SK-N-SH (cell line): ENCODE results near the gene PNPLA1. TPM values are rescaled to one million over a fixed set of nuclear protein-coding genes. Genes with fewer than 3 reads are reported as not detected.

Experiments
- CTCF ChIA-PET: fragments of 300-600, 350-600 bp; formaldehyde crosslinking; extraction: SDS; loops from one replicate; lab custom pipeline; 2021; lab: Yijun Ruan, JAX
- POLR2A ChIA-PET: fragments of 350-600 bp; sonication (Branson Sonifier 250); formaldehyde crosslinking; extraction: SDS; loops from one replicate; lab custom pipeline; 2020; ENCODE audit warnings: antibody characterized with exemption, inconsistent platforms; lab: Yijun Ruan, JAX
- DNase-seq: peaks from one replicate; pipeline ENCODE4 v3.0.0; 2012
- H2AFZ ChIP-seq: fragments of 200-600 bp; sonication (generic); 2 replicates; pipeline ENCODE4 v1.8.1; 2016; ENCODE audit warnings: antibody characterized with exemption, mild to moderate bottlenecking, low read depth
- H3F3A ChIP-seq: fragments of 200-600 bp; sonication (generic); replicated peaks from 2 replicates; pipeline ENCODE3; 2016; ENCODE audit warnings: antibody characterized with exemption, mild to moderate bottlenecking; ENCODE audit not compliant: insufficient read depth
- H3K27ac ChIP-seq, 2 experiments: fragments of 200-500 bp in 1 of 2; fragments of 200-600 bp in 1 of 2; sonication (Bioruptor generic) in 1 of 2; sonication (generic), shearing (Covaris generic) in 1 of 2; 2 replicates each; pipeline versions ENCODE4 v1.5.1 to v1.6.1; 2014 to 2016; ENCODE audit warnings: low read depth in 2 of 2, inconsistent platforms in 1 of 2, low read length in 1 of 2, mild to moderate bottlenecking in 1 of 2, mixed read lengths in 1 of 2
- H3K27me3 ChIP-seq: fragments of 200-600 bp; sonication (generic), shearing (Covaris generic); 2 replicates; pipeline ENCODE4 v1.6.1; 2016; ENCODE audit warnings: mixed run types; ENCODE audit not compliant: insufficient read depth
- H3K36me3 ChIP-seq, 2 experiments: fragments of 200-500 bp in 1 of 2; fragments of 200-600 bp in 1 of 2; sonication (Bioruptor generic) in 1 of 2; sonication (generic) in 1 of 2; replicated peaks in 1 of 2; 2 replicates each; pipeline versions ENCODE3 to v1.5.1; 2014 to 2016; ENCODE audit warnings: low read length in 1 of 2, mild to moderate bottlenecking in 1 of 2; ENCODE audit not compliant: insufficient read depth in 2 of 2, control insufficient read depth in 1 of 2
- H3K4me1 ChIP-seq, 2 experiments: fragments of 200-500 bp in 1 of 2; fragments of 200-600 bp in 1 of 2; sonication (Bioruptor generic) in 1 of 2; sonication (generic), shearing (Covaris generic) in 1 of 2; 2 replicates each; pipeline versions ENCODE4 v1.5.1 to v1.6.1; 2014 to 2016; ENCODE audit warnings: low read depth in 1 of 2, low read length in 1 of 2, mixed run types in 1 of 2; ENCODE audit not compliant: insufficient read depth in 2 of 2, control insufficient read depth in 1 of 2
- H3K4me2 ChIP-seq: fragments of 200-600 bp; sonication (generic), shearing (Covaris generic); 2 replicates; pipeline ENCODE4 v1.6.1; 2017; ENCODE audit warnings: mixed run types
- H3K4me3 ChIP-seq, 2 experiments: fragments of 200-500 bp in 1 of 2; fragments of 200-600 bp in 1 of 2; sonication (Bioruptor generic) in 1 of 2; sonication (generic), shearing (Covaris generic) in 1 of 2; 2 replicates each; pipeline versions ENCODE4 v1.5.1 to v1.8.1; 2014 to 2016; ENCODE audit warnings: low read depth in 2 of 2, inconsistent platforms in 1 of 2, low read length in 1 of 2, mild to moderate bottlenecking in 1 of 2, mixed read lengths in 1 of 2, moderate library complexity in 1 of 2
- H3K79me2 ChIP-seq: fragments of 200-600 bp; sonication (generic); 2 replicates; pipeline ENCODE4 v1.8.1; 2017; ENCODE audit warnings: mild to moderate bottlenecking; ENCODE audit not compliant: insufficient read depth
- H3K9ac ChIP-seq: fragments of 200-600 bp; sonication (generic); 2 replicates; pipeline ENCODE4 v1.6.1; 2017; ENCODE audit warnings: mixed run types
- H3K9me2 ChIP-seq: fragments of 200-600 bp; sonication (generic); 2 replicates; pipeline ENCODE4 v1.6.1; 2017; ENCODE audit warnings: mixed run types
- H3K9me3 ChIP-seq: fragments of 200-600 bp; sonication (generic); 2 replicates; pipeline ENCODE4 v1.6.1; 2017; ENCODE audit warnings: mixed run types, mild to moderate bottlenecking, moderate library complexity
- H4K20me1 ChIP-seq: fragments of 200-600 bp; sonication (generic); 2 replicates; pipeline ENCODE4 v1.6.1; 2017; ENCODE audit warnings: mild to moderate bottlenecking, mixed run types; ENCODE audit not compliant: insufficient read depth
- CHD2 ChIP-seq: fragments of 150-350 bp; IDR thresholded peaks from 2 replicates; pipeline ENCODE4 v1.6.1; 2018; ENCODE audit warnings: low read length; ENCODE audit not compliant: partially characterized antibody
- EP300 ChIP-seq, 2 experiments: IDR thresholded peaks; 2 replicates each; pipeline versions ENCODE4 v1.4.0 to v1.6.1; 2012; ENCODE audit warnings: borderline replicate concordance in 1 of 2, low read depth in 1 of 2, low read length in 1 of 2
- EZH2phosphoT487 ChIP-seq: fragments of 200-600 bp; sonication (generic); IDR thresholded peaks from 2 replicates; pipeline ENCODE4 v1.6.1; 2017; ENCODE audit warnings: low read depth, mixed run types, mild to moderate bottlenecking, antibody characterized with exemption, moderate library complexity, borderline replicate concordance
- FOSL2 ChIP-seq: IDR thresholded peaks from 2 replicates; pipeline ENCODE4 v1.4.0; 2012; ENCODE audit warnings: low read depth, mild to moderate bottlenecking, moderate library complexity, borderline replicate concordance
- FOXJ3 ChIP-seq: sonication (generic); formaldehyde crosslinking; IDR thresholded peaks from 2 replicates; pipeline ENCODE4 v1.5.1; 2020; ENCODE audit warnings: mild to moderate bottlenecking, missing genetic modification reagents
- GABPA ChIP-seq: IDR thresholded peaks from 2 replicates; pipeline ENCODE4 v1.4.0; 2012; ENCODE audit warnings: low read depth, mild to moderate bottlenecking
- IRF3 ChIP-seq: fragments of 150-350 bp; IDR thresholded peaks from 2 replicates; pipeline ENCODE4 v1.6.1; 2016; ENCODE audit warnings: mild to moderate bottlenecking, low read depth, low read length
- NFIC ChIP-seq: IDR thresholded peaks from 2 replicates; pipeline ENCODE4 v1.4.0; 2012; ENCODE audit warnings: borderline replicate concordance
- NRF1 ChIP-seq: IDR thresholded peaks from 2 replicates; pipeline ENCODE4 v1.6.1; 2012; ENCODE audit warnings: low read depth, mild to moderate bottlenecking, low read length
- PBX3 ChIP-seq: IDR thresholded peaks from 2 replicates; pipeline ENCODE4; 2012
- POLR2AphosphoS5 ChIP-seq: IDR thresholded peaks from 2 replicates; pipeline ENCODE4 v1.6.1; 2012; ENCODE audit warnings: low read depth, low read length
- RAD21 ChIP-seq: IDR thresholded peaks from 2 replicates; pipeline ENCODE4 v1.6.1; 2012; ENCODE audit warnings: mild to moderate bottlenecking, low read length
- RXRA ChIP-seq: IDR thresholded peaks from 2 replicates; pipeline ENCODE4 v1.4.0; 2012; ENCODE audit warnings: low read depth, mild to moderate bottlenecking, borderline replicate concordance
- SIN3A ChIP-seq: IDR thresholded peaks from 2 replicates; pipeline ENCODE4 v1.6.1; 2012; ENCODE audit warnings: low read depth, mild to moderate bottlenecking, low read length, moderate library complexity, borderline replicate concordance
- TAF1 ChIP-seq: IDR thresholded peaks from 2 replicates; pipeline ENCODE4 v1.6.1; 2012; ENCODE audit warnings: low read depth, mild to moderate bottlenecking, low read length, moderate library complexity, borderline replicate concordance
- TCF12 ChIP-seq: IDR thresholded peaks from 2 replicates; pipeline ENCODE4 v1.4.0; 2012
- TEAD4 ChIP-seq: IDR thresholded peaks from 2 replicates; pipeline ENCODE4 v1.4.0; 2012; ENCODE audit warnings: mild to moderate bottlenecking, borderline replicate concordance; ENCODE audit not compliant: insufficient read depth
- USF1 ChIP-seq: IDR thresholded peaks from 2 replicates; pipeline ENCODE4 v1.4.0; 2012; ENCODE audit warnings: low read depth, borderline replicate concordance
- ZBTB33 ChIP-seq: IDR thresholded peaks from 2 replicates; pipeline ENCODE4 v1.4.0; 2012; ENCODE audit warnings: low read depth, borderline replicate concordance
- WGBS: methylation state at CpG from one replicate; pipeline ENCODE4 v1.1.6; 2017; ENCODE audit warnings: low lambda C conversion rate; 5-methylcytosine and 5-hydroxymethylcytosine counted together
- polyA plus RNA-seq, 3 experiments: library from polyadenylated mRNA; depleted of rRNA; stranded (reverse); fragments of >200 nt; gene quantifications; 2 replicates each; pipeline ENCODE4 v1.2.3, GENCODE V29; 2012

PNPLA1 gene
- polyA plus RNA-seq, 1 of the 3 experiments (the other 2 are of a cell fraction): not detected

GRCh38 chr6:36318690-36319435, 49.0 kb downstream of the PNPLA1 start (continued):
- no peak for TF ChIP-seq PBX3

GRCh38 chr6:36319436-36319762, 49.5 kb downstream of the PNPLA1 start:
- Histone ChIP-seq H3K4me3 (no peak overlapping the region), H2AFZ (no peak overlapping the region), H3K36me3 (no peaks in the 10 kb centered on the region), H3K27ac (no peak overlapping the region), H3K4me2 (no peak overlapping the region), H3K9me2 (no peaks in the 10 kb centered on the region), H3K9ac (no peak overlapping the region), H3K79me2 (no peaks in the 10 kb centered on the region), H4K20me1 (no peaks in the 10 kb centered on the region), H3K4me1 (peaks cover 0 to 8% of the 10 kb centered on the region in 2 experiments; a peak in 1 of 4 replicates), H3F3A (no peaks in the 10 kb centered on the region), H3K27me3 (no peaks in the 10 kb centered on the region; the same call in 1 of the 2 replicates), H3K9me3 (no peaks in the 10 kb centered on the region)
- CTCF ChIA-PET: interaction anchor here (0.5 to 15.1 kb wide), 7 partner anchors 10 to 735 kb away, joined by 3 to 123 read pairs (median 3); no protein-coding TSS in a partner anchor
- DNase-seq: no peak
- WGBS: 95% methylated on average over 4 of the region's 9 CpGs
- no peak for TF ChIP-seq IRF3
- TF ChIP-seq USF1: no peak
- no peak for TF ChIP-seq TCF12
- no peak for TF ChIP-seq NFIC
- TF ChIP-seq CHD2: no peak
- no peak for TF ChIP-seq ZBTB33
- POLR2A ChIA-PET: no interaction called here

GRCh38 chr6:36319821-36320220, 50.0 kb downstream of the PNPLA1 start:
- H3K9me2 ChIP-seq: no peaks in the 10 kb centered on the region
- POLR2A ChIA-PET: no interaction called here
- no peak for DNase-seq
- no peak overlapping the region for H2AFZ ChIP-seq
- H3K9me3 ChIP-seq: no peaks in the 10 kb centered on the region
- H3K27me3 ChIP-seq: no peaks in the 10 kb centered on the region; the same call in 1 of the 2 replicates
- WGBS: 82% methylated on average over 2 of the region's 2 CpGs
- H3K4me1 ChIP-seq: peaks cover 0 to 8% of the 10 kb centered on the region in 2 experiments; a peak in 1 of 4 replicates
- H3K9ac ChIP-seq: no peak overlapping the region
- H3K4me2 ChIP-seq: no peak overlapping the region
- H3F3A ChIP-seq: no peaks in the 10 kb centered on the region
- no peak overlapping the region for H3K4me3 ChIP-seq
- no peaks in the 10 kb centered on the region for H3K79me2 ChIP-seq
- no peaks in the 10 kb centered on the region for H4K20me1 ChIP-seq
- no peak overlapping the region for H3K27ac ChIP-seq
- no peaks in the 10 kb centered on the region for H3K36me3 ChIP-seq
- CTCF ChIA-PET: interaction anchor here (0.5 to 15.1 kb wide), 6 partner anchors 12 to 642 kb away, joined by 3 to 123 read pairs (median 5); no protein-coding TSS in a partner anchor
- TF ChIP-seq TEAD4: no peak
- TF ChIP-seq POLR2AphosphoS5: no peak
- no peak for TF ChIP-seq RAD21
- no peak for TF ChIP-seq EZH2phosphoT487
- TF ChIP-seq NRF1: no peak
- TF ChIP-seq GABPA: no peak
- no peak for TF ChIP-seq USF1
- no peak for TF ChIP-seq EP300 (IDR thresholded peaks at IDR 0.05; ENCODE audit: borderline replicate concordance in 1 of 2, low read depth in 1 of 2, low read length in 1 of 2)
- no peak for TF ChIP-seq FOSL2
- TF ChIP-seq FOXJ3: no peak
- TF ChIP-seq TAF1: no peak
- TF ChIP-seq RXRA: no peak
- no peak for TF ChIP-seq SIN3A
